Adrenal gland (tissue), 5 donors: ENCODE results near the gene PPM1D.

Experiments
- CTCF ChIP-seq, 6 experiments: fragments of 450-650 bp in 4 of 6; fragments of 200-600 bp in 2 of 6; sonication (generic) in 1 of 6; IDR thresholded peaks; 1 replicate in 5 of 6; 2 replicates in 1 of 6; pipeline versions ENCODE4 v1.5.1 to v1.8.0; 2016 to 2021; ENCODE audit warnings: antibody characterized with exemption in 6 of 6, mild to moderate bottlenecking in 2 of 6, moderate library complexity in 1 of 6
- POLR2A ChIP-seq, 2 donors: fragments of 450-650 bp; IDR thresholded peaks; one replicate each; pipeline ENCODE4 v1.6.1; 2017; ENCODE audit warnings: antibody characterized with exemption in 2 of 2, mild to moderate bottlenecking in 2 of 2, moderate library complexity in 1 of 2
- donor health status: DM: no; HTN: no; CAD: no.

- TF ChIP-seq CTCF (IDR thresholded peaks at IDR 0.05) (no peak), POLR2A (IDR thresholded peaks at IDR 0.05) (no peak)
Observed at GRCh38 chr17:60613325-60613724, 13.3 kb downstream of the PPM1D start.
